HepG2 (cell line): ENCODE measurements around the gene CYTH1. TPM values are rescaled to one million over a fixed set of nuclear protein-coding genes. Genes with fewer than 3 reads are reported as not detected.

ENCODE experiments used
- BCLAF1 ChIP-seq: fragments of 450-650 bp; IDR thresholded peaks from 2 replicates; pipeline ENCODE4 v1.6.1; 2017; ENCODE audit warnings: mild to moderate bottlenecking
- DPF2 ChIP-seq: sonication (generic); formaldehyde crosslinking; IDR thresholded peaks from 2 replicates; pipeline ENCODE4 v1.4.0; 2020; ENCODE audit warnings: mild to moderate bottlenecking, low read depth, missing genetic modification reagents, borderline replicate concordance
- EP300 ChIP-seq, 3 experiments: sonication (generic) in 1 of 3; formaldehyde crosslinking in 1 of 3; IDR thresholded peaks; 2 replicates each; pipeline versions ENCODE4 v1.5.1 to v1.6.1; 2011 to 2020; ENCODE audit warnings: low read depth in 2 of 3, low read length in 2 of 3, borderline replicate concordance in 1 of 3, improper control_type of control experiment in 1 of 3, mild to moderate bottlenecking in 1 of 3, missing genetic modification reagents in 1 of 3, moderate library complexity in 1 of 3
- FOXA1 ChIP-seq, 2 experiments: fragments of 450-650 bp in 1 of 2; sonication (generic) in 1 of 2; formaldehyde crosslinking in 1 of 2; IDR thresholded peaks; 2 replicates each; pipeline versions ENCODE4 v1.4.0 to v1.6.1; 2016 to 2020; ENCODE audit warnings: missing genetic modification reagents in 1 of 2
- IKZF4 ChIP-seq: sonication (generic); formaldehyde crosslinking; IDR thresholded peaks from 2 replicates; pipeline ENCODE4 v1.5.1; 2020; ENCODE audit warnings: borderline replicate concordance, mild to moderate bottlenecking, low read depth, missing genetic modification reagents; ENCODE audit errors: not compliant biosample characterization
- KDM1A ChIP-seq: IDR thresholded peaks from 2 replicates; pipeline ENCODE4 v1.6.1; 2016; ENCODE audit warnings: missing compliant biosample characterization
- KDM4B ChIP-seq: sonication (generic); formaldehyde crosslinking; IDR thresholded peaks from 2 replicates; pipeline ENCODE4 v1.4.0; 2020; ENCODE audit warnings: missing genetic modification reagents
- KLF6 ChIP-seq: IDR thresholded peaks from 2 replicates; pipeline ENCODE4 v1.8.0; 2016; ENCODE audit warnings: missing biosample characterization, missing genetic modification reagents
- NBN ChIP-seq: fragments of 450-650 bp; conservative IDR thresholded peaks from 2 replicates; pipeline ENCODE4 v1.6.1; 2017
- PAF1 ChIP-seq: IDR thresholded peaks from 2 replicates; pipeline ENCODE4 v1.6.1; 2016; ENCODE audit warnings: missing genetic modification reagents, missing compliant biosample characterization
- PAXIP1 ChIP-seq: sonication (generic); formaldehyde crosslinking; conservative IDR thresholded peaks from 2 replicates; pipeline ENCODE4 v1.4.0; 2020; ENCODE audit warnings: mild to moderate bottlenecking, missing genetic modification reagents, moderate library complexity
- PPARG ChIP-seq: conservative IDR thresholded peaks from 2 replicates; pipeline ENCODE4 v1.6.1; 2016; ENCODE audit warnings: missing biosample characterization, missing genetic modification reagents
- ZHX1 ChIP-seq: sonication (generic); formaldehyde crosslinking; IDR thresholded peaks from 2 replicates; pipeline ENCODE4 v1.8.1; 2022; ENCODE audit warnings: low read depth, mild to moderate bottlenecking, missing genetic modification reagents
- ZMYM4 ChIP-seq: sonication (generic); formaldehyde crosslinking; IDR thresholded peaks from 2 replicates; pipeline ENCODE4 v1.8.1; 2023; ENCODE audit warnings: mild to moderate bottlenecking, missing genetic modification reagents
- ZNF441 ChIP-seq: sonication (generic); formaldehyde crosslinking; IDR thresholded peaks from 2 replicates; pipeline ENCODE4 v1.7.0; 2021; ENCODE audit warnings: missing genetic modification reagents, borderline replicate concordance
- ZNF644 ChIP-seq: IDR thresholded peaks from 2 replicates; pipeline ENCODE4 v1.6.1; 2016; ENCODE audit warnings: low read depth
- ZNF713 ChIP-seq: sonication (generic); formaldehyde crosslinking; IDR thresholded peaks from 2 replicates; pipeline ENCODE4 v1.4.0; 2020; ENCODE audit warnings: mild to moderate bottlenecking, missing genetic modification reagents
- ZNF749 ChIP-seq: sonication (generic); formaldehyde crosslinking; IDR thresholded peaks from 2 replicates; pipeline ENCODE4 v1.8.0; 2022; ENCODE audit warnings: mild to moderate bottlenecking, missing genetic modification reagents, moderate library complexity, borderline replicate concordance
- polyA plus RNA-seq, 8 experiments: library from polyadenylated mRNA; depleted of rRNA in 3 of 8; stranded (reverse) in 7 of 8; unstranded in 1 of 8; fragments of >200 nt; fragmentation: Illumina TruSeq in 4 of 8; extraction: Trizol in 4 of 8; gene quantifications; 2 replicates each; pipeline versions ENCODE4 v1.2.1 to v1.2.3, GENCODE V29; 2011 to 2016; ENCODE audit warnings: low read depth in 4 of 8, missing spikeins in 1 of 8, mixed read lengths in 1 of 8; ENCODE audit not compliant: insufficient read depth in 1 of 8
- total RNA-seq, 5 experiments: library from RNA; depleted of rRNA; stranded (reverse); fragments of >200 nt; fragmentation: Illumina TruSeq; extraction: Trizol; gene quantifications; 2 replicates each; pipeline ENCODE4 v1.2.3, GENCODE V29; 2016; ENCODE audit warnings: low read depth in 1 of 5

The CYTH1 gene
- total and polyA plus RNA-seq, 2 of the 13 experiments (the other 11 are each of a cell fraction or from before 2014, with no cell fraction given) = 20.1 to 48.9 TPM

- 0 out of 2 replicates have a peak, but pooled peaks have one; percentile 34 for TF ChIP-seq PPARG (CRISPR knock-in tag)
- no peak for TF ChIP-seq KDM4B
- no peak for TF ChIP-seq ZHX1 (CRISPR knock-in tag)
- TF ChIP-seq PAXIP1 (CRISPR knock-in tag) = peak; percentile 70
- TF ChIP-seq ZNF749 (CRISPR knock-in tag) = no peak
- peak; percentile 21; the same call in 1 of the 2 replicates for TF ChIP-seq ZNF441
- no peak for TF ChIP-seq FOXA1 (IDR thresholded peaks at IDR 0.05)
- peak; percentile 92 for TF ChIP-seq FOXA1 (CRISPR knock-in tag; IDR thresholded peaks at IDR 0.05)
- no peak for TF ChIP-seq ZMYM4 (CRISPR knock-in tag)
- no peak for TF ChIP-seq PAF1 (CRISPR knock-in tag)
- TF ChIP-seq EP300 (IDR thresholded peaks at IDR 0.05; ENCODE audit: low read depth in 2 of 2, low read length in 2 of 2) = peak in 1 of 2 experiments; percentile 78; a peak in 3 of 4 replicates
- TF ChIP-seq EP300 (CRISPR knock-in tag; IDR thresholded peaks at IDR 0.05; ENCODE audit: borderline replicate concordance) = peak; percentile 85
- 0 out of 2 replicates have a peak, but pooled peaks have one; percentile 57 for TF ChIP-seq KDM1A (CRISPR knock-in tag)
- TF ChIP-seq ZNF713 (CRISPR knock-in tag) = no peak
- TF ChIP-seq IKZF4 (CRISPR knock-in tag) = peak; percentile 54
- peak; percentile 42; the same call in 1 of the 2 replicates for TF ChIP-seq DPF2 (CRISPR knock-in tag)
- TF ChIP-seq BCLAF1 = no peak
- no peak; the same call in 1 of the 2 replicates for TF ChIP-seq ZNF644 (CRISPR knock-in tag)
- no peak for TF ChIP-seq NBN
- TF ChIP-seq KLF6 (CRISPR knock-in tag) = no peak
Observed at GRCh38 chr17:78665952-78666920, 115.8 kb downstream of the CYTH1 start (continued).
